Stimulated activated CD8-positive, alpha-beta memory T cell treated with anti-CD3 and anti-CD28 coated beads, Interleukin-15, amount 100 ng/mL, for 48 hours (primary cell): ENCODE results near the gene XPO4.
A peak's percentile ranks its signal among the peaks of the same experiment; 100 is the strongest.
"Not testable (repeated sequence)": the region's sequence is repeated elsewhere in the genome, so short reads cannot be mapped to it uniquely, and the experiment has no call there.

Experiments
- DNase-seq, 2 donors: peaks; one replicate each; pipeline ENCODE4 v3.0.0-alpha.2; 2020; ENCODE audit warnings: low read depth in 2 of 2

Gene XPO4

DNA sequence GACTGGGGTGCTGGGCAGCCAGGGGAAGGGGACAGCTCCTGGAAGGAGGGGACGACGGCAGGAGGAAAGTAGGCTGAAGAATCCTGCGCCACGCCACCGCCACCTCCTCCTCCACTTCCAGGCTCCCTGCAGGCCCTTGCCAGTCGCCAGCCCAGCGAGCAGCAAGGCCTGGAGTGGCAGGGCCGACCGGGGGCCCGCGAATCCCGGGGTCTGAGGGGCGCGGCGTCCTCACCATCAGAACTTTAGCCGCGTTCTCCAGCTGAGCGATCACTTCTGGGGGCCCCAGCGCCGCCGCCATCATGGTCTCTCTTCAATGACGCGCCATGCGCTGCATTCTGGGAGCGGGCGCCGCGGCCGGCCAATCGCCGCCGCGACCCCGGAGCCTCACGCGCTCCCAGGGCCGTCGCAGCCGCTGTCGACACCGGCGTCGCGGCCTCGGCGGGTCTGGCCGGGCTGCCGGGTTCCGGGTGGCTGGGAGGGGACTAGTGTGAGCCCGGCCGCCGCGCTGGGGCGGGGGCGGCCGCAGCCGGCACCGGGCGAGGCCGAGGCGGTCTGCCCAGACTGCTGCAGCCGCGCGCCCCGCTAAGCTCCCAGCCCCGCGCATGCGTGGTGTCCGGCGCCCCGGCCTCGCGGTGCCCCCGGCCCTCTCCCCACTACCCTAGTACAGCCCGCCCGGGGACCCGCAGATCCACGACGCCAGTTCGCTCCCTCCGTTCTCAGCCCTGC lies at the start of gene XPO4:
Gene XPO4, minus strand, starts transcription at position 309 of the 726 bp plus-strand sequence. Its CDS starts 8 bp downstream, at position 301.
- peak; percentile 69 to 75 for DNase-seq

DNA sequence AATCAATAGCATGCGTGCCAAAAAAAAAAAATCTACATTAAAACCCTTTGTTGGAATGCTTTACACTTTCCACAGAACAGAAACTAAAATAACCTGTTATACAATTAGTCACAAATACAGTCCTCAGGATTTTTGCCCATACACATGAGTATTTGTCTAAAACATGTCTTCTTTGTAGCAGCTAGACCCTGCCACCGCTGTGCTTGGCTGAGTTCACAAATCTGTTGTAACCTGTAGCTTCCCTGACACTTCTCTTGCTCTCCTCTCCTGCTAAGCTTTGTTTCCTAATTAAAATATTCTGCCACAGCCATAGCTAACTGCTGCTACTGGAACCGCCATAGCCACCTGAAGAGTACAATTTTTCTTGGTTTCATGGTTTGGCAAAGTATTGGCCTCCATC lies 45.5 kb upstream of the XPO4 start:
- not testable (repeated sequence) for DNase-seq

DNA sequence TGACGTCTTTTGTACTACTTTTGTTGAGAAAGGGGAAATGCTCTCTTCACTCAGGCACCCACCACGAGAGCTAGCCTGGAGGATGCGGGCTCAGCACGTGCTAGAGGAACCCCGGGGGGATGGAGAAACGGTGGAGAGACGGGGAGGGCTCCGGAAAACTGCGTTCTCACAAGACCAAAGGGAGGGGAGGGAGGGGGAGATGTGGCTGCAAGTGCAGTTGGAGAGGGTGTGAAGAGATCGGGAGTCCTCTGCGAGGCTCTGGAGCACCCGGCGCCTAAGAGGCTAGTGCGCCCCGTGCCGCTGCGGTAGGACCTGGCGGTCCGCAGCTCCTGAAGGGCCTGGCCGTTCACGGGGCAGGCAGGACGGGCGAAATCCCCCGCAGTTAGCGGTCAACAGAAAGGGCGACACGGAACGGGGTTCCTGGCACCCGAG lies 43.4 kb upstream of the XPO4 start:
- no peak for DNase-seq

DNA sequence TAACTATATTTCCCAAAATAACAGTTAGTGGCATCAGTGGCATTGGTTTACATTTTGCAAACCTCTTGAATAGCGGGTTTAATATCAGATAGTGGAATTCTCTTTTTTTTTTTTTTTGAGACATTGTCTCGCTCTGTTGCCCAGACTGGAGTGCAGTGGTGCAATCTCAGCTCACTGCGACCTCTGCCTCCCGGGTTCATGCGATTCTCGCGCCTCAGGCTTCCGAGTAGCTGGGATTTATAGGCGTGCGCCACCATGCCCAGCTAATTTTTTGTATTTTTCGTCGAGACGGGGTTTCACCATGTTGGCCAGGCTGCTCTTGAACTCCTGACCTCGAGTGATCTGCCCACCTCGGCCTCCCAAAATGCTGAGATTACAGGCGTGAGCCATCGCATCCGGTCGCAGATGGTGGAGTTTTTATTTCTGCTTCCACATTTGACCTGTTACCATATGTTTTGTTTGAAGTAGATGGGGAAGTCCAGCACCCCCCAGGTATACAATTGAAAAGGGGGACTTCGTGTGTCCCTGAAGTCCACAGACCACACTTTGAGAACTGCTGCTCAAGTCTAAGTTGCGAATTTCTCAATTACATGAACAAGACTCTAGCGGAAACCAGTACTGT lies 40.5 kb upstream of the XPO4 start:
- DNase-seq: no peak

DNA sequence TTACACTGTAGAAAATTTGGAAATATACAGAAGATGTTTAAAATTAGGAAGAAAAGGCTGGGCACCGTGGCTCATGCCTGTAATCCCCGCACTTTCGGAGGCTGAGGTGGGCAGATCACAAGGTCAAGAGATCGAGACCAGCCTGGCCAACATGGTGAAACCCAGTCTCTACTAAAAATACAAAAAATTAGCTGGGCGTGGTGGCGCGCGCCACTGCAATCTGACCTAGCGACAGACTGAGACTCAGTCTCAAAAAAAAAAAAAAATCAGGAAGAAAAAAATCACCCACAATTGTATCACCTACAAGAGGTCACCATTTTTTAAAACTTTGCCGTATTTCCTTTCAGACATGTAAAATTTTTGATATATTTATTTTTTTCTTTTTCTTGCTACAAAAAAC lies 38.0 kb upstream of the XPO4 start:
- DNase-seq: not testable (repeated sequence)

DNA sequence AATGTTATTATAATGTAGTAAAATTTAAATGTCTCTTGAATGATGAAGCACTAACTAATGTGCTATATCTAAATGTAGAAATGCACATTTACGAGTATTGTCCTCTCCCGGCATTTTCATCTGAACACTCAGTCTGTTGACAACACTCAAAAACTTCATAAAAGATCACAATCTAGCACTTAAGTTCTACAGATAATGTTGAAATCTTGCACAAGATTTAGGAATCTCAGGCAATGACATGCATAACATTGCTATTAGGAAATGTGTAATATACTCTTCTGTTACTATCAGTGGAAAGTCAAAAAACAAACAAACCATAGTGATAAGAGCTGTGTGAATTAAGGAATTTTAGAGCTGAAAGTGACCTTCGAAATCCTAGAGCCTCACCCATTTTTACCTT lies 37.5 kb upstream of the XPO4 start:
- DNase-seq: no peak

DNA sequence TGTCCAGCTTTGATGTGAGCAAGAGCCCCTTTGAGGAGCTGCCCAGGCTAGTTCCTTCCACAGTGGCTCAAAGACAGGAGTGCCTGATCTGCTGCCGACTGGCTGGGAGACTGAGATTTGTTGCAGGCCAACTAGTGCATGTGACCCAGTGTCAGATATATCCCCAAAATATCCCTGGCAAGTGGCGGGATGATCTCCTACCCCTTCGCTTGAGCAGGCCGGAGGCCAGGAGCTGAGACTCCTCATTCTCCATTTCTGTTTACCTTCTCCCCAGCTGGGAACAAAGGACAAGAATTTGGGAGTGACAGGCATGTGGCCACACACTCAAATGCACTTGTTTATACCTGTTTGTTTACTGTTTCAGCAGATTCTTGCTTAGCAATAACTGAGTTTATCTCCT lies 37.1 kb upstream of the XPO4 start:
- DNase-seq: no peak

DNA sequence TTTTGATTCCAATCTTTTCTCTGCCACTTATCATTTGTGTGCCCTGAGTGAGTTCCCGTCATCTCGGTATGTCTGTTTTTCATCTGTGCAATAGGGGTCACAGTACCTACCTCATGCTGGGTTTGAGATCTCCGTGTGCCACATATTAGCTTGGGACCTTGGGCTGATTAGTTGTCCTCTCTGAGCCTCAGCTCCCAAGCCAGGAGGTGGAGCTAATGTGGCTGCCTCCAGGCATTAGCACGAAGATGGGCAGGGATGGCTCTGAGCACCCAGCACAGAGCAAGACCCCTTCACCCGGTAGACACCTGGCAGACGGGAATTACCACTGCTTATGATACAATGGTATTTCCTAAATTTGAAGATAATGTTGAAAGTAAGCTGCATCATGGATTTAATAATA lies 35.8 kb upstream of the XPO4 start:
- no peak for DNase-seq

DNA sequence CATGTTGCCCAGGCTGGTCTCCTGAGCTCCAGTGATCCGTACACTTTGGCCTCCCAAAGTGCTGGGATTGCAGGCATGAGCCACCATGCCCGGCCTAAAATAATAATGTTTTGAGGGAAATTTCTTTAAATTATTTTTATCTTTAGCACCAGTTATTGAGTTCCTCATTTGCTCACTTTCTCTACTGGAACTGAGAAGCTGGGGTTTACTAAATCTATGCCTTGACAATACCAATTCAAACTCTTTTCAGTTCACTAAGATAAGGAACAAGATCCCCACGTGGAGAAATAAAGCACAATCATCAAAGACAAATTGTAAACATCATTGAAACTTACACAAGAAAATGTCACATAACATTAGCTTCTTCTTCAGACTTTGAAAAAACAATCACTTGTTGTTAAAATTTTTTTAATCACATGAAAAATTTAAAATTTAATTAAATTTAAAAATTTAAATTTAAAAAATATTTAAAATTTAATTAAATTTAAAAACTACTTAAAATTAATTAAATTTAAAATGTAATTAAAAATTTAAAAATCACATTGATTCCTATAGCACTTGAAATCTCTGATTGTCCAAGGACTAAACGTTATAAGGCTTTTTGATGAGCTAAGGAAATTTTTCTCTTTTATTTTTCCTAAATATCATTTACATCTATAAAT lies 25.2 kb upstream of the XPO4 start:
- DNase-seq: no peak

DNA sequence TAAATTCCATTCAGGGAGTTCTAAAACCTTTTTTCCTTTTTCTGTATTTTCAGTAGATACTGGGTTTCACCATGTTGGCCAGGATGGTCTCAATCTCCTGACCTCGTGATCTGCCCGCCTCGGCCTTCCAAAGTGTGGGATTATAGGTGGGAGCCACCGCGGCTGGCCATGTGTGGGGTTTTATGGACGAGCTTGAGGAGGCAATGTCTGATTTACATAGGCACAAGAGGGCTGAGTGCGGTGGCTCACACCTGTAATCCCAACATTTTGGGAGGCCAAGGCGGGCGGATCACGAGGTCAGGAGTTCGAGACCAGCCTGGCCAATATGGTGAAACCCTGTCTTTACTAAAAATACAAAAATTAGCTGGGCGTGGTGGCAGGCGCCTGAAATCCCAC lies 22.8 kb upstream of the XPO4 start:
- DNase-seq: not testable (repeated sequence)

DNA sequence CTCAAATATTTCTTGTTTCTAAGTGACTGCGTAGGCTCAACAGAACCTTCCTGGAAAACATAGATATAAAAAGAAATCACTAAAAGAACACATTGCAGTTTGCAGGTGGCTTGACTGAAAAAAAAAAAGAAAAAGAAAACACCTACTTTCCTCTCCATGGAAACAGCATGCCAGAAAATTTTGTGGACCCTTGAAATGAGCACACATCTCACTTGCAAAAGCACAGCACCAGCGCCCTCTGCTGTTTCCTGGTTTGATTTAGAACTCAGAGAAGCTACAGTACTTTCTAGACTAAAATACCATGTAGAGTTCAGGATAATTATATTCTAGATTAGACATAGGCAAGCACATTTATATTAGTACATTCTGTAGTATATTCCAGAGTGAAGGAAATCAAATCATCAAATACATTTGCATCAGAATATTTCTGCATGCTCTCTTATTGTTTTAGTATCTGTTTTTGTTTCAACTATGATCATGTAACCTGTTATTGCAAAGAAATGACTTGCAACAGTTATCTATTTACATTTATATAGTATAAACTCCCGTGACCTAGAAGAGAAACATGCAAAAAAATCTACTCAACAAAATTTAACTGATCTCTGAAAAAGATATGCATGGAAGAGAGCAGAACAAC lies 22.3 kb upstream of the XPO4 start:
- peak; percentile 37 to 44 for DNase-seq

DNA sequence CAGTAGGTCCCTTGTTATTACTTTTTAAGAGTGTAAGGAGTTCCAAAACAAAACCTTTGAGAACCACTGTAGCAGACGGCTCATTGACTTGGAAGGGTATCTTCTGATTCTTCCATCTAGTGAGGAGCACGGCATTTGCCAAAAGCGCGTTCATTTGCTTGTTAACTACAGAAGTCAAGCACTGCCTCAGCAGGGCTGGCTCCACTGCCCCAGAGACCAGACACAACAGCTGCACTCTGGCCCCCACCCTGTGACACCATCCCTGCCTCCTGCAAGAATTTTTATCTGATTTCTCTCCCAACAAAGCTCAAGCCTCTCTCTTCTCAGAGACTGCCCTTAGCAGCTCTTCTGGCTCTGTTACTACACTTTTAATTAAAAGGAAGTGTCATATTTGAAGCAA lies 20.7 kb upstream of the XPO4 start:
- no peak for DNase-seq

DNA sequence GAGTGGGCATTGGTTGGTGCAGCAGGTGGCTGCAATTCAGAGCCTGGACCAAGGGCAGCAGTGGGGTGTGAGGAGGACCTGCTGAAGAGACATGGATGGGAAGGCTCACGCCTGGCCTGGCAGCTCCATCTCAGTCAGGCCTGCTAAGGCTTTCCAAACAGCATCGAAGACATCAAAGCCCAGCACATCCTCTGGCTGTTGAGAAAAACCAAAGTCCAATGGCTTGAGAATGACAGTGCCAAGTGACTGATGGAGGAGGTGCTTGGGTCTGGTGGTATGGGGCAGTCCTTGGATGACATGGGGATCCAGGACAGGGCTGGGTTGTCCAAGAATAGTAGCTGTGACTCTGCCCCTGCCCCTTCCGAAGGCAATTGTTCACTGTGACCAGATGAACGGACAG lies 19.0 kb upstream of the XPO4 start:
- DNase-seq: no peak

DNA sequence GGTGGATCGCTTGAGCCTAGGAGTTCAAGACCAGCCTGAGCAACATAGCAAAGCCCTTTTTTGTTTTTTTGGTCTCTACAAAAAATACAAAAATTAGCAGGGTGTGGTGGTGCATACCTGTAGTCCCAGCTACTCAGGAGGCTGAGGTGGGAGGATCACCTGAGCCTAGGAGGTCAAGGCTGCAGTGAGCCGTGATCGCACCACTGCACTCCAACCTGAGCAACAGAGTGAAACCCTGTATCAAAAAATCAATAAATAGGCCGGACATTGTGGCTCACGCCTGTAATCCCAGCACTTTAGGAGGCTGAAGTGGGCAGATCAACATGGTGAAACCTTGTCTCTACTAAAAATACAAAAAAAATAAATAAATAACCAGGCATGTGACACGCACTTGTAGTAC lies 13.1 kb upstream of the XPO4 start:
- DNase-seq: not testable (repeated sequence)

DNA sequence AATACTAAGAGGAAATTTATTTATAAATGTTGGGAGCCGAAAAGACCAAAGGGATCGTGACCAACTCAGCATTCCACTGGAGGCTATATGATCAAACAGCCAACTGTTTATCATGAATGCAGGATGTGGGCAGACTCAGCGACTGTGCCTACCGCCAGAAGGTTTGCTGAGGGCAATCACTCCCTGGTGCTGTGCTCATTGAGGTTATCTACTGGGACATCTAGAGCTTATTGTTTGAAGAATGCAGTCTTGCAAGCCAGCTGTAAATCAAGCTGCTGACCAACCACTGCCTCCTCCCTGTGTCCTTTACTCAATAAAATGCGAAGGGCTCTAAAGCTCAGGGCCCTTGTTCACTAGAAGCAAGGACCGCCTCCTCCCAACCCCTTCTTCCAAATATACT lies 8.5 kb upstream of the XPO4 start:
- DNase-seq: no peak

DNA sequence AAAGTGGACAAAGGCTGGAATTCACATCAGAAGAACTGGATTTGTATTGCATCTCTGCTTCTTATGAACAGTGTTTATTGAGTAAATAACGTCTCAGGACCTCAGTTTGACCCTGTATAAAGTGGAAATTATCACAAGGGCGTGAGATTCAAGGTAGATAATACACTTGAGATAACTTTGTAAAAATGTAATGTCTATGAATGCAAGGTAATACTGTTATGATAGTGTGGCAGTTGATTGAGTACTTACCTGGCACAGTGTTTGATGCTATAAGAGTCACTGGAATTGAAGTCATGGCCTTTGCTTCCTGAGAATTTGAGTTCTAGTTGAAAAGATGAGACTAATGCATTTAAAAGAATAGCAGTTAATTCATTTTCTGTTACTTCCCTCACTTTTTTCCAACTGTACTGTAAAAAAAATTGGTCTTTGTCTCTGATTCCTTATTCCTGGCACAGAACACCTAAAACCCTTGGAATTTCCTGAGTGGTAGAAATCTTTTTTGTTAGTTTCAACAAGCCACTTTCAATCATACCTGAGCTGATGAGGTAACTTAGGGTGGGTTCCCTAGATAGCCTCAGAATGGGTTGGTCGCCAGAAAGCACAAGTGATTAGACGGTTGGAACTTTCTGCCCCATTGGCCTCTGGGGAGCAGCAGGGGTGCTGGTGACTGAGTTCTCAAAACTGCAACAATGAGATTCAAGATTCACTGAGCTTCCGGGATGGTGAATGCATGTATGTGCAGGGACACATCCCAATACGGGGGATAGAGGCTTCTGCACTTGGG lies 6.4 kb upstream of the XPO4 start:
- no peak for DNase-seq

DNA sequence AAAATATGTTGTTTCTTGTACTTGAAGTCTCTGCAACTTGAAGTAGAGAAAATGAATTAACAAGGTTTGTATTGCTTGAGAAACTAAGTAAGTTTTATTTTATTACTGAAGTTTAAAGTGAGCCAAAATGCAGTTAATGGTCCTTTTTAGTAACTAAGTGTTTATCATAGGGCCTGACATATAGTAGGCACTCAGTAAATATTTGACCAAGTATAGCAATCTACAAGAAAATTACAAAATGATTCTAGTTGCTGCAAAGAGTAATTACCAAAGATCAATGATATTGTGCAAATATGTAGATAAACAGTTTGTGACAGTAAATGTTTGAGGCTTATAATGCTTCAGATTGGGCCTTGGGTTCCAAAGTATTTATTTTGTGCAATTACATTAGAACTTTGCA lies 2.4 kb upstream of the XPO4 start:
- DNase-seq: no peak

DNA sequence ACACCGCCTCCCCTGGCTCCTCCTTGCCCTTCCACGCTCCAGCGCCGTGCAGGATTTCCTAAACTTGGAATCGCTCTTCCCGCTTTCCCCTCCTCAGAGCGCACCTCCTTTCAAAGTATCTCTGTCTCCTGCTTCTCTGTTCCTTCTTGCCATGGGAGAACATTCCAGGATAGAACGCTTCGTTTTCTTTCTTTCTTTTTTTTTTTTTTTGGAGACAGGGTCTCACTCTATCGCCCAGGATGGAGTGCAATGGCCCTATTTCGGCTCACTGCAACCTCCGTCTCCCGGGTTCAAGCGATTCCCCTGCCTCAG lies 574 bp upstream of the XPO4 start:
- DNase-seq: no peak

DNA sequence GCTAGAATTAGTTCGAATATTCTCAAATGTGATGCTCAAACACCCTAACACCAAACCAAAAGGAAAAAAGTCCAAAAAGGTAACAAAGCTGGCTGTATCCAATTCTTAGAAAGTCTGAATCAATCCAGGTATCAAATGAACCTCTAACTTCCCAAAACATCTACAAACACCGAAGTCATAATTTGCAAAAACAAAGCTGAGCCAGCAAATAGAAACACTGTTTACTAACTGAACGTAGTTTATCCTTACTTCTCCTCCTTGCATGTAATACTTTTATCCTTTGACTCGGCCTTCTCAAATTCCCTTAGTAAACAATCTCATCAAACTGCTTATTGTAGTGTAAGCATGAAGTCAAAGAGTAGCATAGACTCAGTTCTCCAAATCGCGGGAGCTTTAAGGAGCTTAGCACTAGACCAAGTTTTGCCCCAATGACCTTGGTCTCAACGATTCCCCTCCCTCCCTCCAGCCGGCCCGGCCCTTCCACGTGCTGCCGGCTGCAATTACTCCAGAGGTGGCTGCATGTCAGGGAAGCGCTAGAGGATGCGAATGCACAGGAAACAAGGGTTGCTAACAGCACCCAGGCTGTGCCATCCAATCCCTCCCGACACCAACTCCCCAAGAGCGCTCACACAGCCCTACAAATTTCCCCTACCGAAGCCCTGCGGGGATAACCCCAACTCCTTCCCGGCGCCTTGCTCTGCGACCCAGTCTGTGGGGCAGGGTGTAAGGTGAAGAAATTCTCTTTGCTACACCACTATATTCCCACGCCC lies 693 bp downstream of the XPO4 start:
- peak in 1 of 2 donors; percentile 12 for DNase-seq

DNA sequence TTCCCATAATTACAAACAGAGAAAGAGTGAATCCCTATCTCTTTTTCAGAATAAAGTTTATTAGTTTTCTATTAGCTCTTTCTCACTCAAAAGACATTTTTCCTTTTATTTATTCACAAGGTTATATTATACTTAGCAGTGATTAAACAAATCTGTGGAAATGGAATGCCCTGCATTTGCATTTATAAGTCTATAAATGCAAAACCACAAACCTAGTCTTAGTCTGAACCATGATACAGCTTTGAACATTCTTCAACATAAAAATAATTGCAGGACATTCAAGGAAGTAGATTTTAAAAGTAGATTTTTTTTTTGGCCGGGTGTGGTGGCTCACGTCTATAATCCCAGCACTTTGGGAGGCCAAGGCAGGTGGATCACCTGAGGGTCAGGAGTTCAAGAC lies 8.3 kb downstream of the XPO4 start:
- no peak for DNase-seq

DNA sequence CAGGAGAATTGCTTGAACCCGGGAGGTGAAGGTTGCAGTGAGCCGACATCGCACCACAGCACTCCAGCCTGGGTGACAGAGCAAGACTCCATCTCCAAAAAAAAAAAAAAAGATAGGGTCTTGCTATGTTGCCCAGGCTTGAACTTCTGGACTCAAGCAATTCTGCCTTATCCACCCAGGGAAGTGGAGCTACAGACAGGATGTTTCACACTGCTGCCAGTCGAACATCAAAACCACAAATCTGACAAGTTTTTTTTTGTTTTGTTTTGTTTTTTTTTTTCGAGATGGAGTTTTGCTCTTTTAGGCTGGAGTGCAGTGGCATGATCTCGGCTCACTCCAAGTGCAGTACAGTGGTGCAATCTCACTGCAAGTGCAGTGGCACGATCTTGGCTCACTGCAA lies 10.8 kb downstream of the XPO4 start:
- no peak for DNase-seq
